NCI-H2107 treated with DMSO at 0.1 percent for 48 hours (cell line): ENCODE measurements around the gene RRP8.

ENCODE experiments used
- DNase-seq: peaks from one replicate; lab custom pipeline; 2025; ENCODE audit not compliant: unreplicated experiment; lab: John Stamatoyannopoulos, UW

RRP8 gene

GRCh38 chr11:6547177-6547576 lies 56.2 kb downstream of the RRP8 start:
- no peak for DNase-seq

- DNase-seq = no peak
Observed at GRCh38 chr11:6546735-6547134, 56.7 kb downstream of the RRP8 start.

- no peak for DNase-seq
Observed at GRCh38 chr11:6545917-6546605, 57.4 kb downstream of the RRP8 start.
